ENCODE measurements around the gene DPP7.

Gene DPP7

GRCh38 chr9:137114613-137115393, at the start of gene DPP7:
TSS of gene DPP7 (minus strand) at chr9:137114733. CDS start at chr9:137114713, 20 bp downstream.
- peak; percentile 47 for DNase-seq

- no peak for DNase-seq
These were observed 49.3 kb upstream of the DPP7 start for GRCh38 chr9:137163805-137164204.

- DNase-seq, result no peak
These were observed 48.8 kb upstream of the DPP7 start for GRCh38 chr9:137163365-137163715.

GRCh38 chr9:137162505-137163364, 48.2 kb upstream of the DPP7 start:
- peak; percentile 21 for DNase-seq

GRCh38 chr9:137161558-137162486, 47.3 kb upstream of the DPP7 start:
- DNase-seq, result no peak

GRCh38 chr9:137160716-137161557, 46.4 kb upstream of the DPP7 start:
- no peak for DNase-seq

- no peak for DNase-seq
These were observed 45.5 kb upstream of the DPP7 start for GRCh38 chr9:137160054-137160425.

GRCh38 chr9:137159105-137160053, 44.8 kb upstream of the DPP7 start:
- DNase-seq, result no peak

GRCh38 chr9:137158625-137159024, 44.1 kb upstream of the DPP7 start:
- DNase-seq, result no peak

GRCh38 chr9:137157618-137158415, 43.3 kb upstream of the DPP7 start:
- no peak for DNase-seq

- DNase-seq, result peak; percentile 9
These were observed 42.2 kb upstream of the DPP7 start for GRCh38 chr9:137156567-137157375.

- DNase-seq, result no peak
These were observed 38.4 kb upstream of the DPP7 start for GRCh38 chr9:137152844-137153405.

GRCh38 chr9:137150617-137151457, 36.3 kb upstream of the DPP7 start:
- peak; percentile 78 for DNase-seq

GRCh38 chr9:137149942-137150616, 35.5 kb upstream of the DPP7 start:
- no peak for DNase-seq

- DNase-seq, result no peak
These were observed 34.8 kb upstream of the DPP7 start for GRCh38 chr9:137149363-137149762.

- DNase-seq, result no peak
These were observed 34.1 kb upstream of the DPP7 start for GRCh38 chr9:137148661-137149060.

- no peak for DNase-seq
These were observed 33.7 kb upstream of the DPP7 start for GRCh38 chr9:137148242-137148641.

All from MV-4-11 (cell line).